ENCODE measurements around the gene ADAMTS17.

ADAMTS17 gene

DNA sequence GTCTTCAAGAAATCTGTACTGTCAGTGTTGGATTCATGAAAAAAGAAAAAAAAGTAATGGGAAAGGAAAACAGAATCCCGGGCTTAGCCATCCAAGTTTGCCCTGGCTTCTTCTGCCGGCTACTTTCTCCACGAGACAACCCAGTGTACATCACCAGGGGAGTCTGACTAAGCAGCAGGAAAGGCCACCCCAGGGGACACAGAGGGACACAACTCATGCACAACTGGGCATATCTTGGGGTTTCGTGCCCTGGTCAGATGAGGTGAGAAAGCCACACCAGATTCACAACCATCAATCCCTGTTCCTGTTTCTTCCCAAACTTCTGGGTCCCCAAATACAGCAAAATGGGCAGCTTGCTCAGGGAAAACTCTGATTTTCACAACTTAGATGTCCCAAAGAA, 33.2 kb downstream of the ADAMTS17 start:
- DNase-seq = no peak

DNA sequence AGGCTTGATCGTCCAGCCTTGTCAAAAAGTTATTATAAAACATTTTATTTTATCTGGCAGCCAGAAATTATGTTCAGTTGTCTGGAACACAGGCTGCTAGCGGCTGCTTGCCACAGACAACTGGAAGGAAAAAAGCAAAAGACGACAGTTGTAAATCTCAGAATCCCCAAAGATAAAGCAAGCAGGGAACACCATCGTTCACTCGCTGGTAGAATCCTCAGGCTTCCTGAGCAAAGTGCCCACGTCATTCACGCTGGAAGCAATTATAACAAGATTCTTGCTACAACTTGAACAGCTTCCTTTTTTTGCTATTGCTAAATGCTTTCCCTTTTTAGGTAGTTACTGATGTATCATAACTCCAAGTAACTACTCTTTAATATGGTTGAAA, 33.6 kb downstream of the ADAMTS17 start:
- DNase-seq = no peak

GRCh38 chr15:100307241-100308212, 34.2 kb downstream of the ADAMTS17 start:
- no peak for DNase-seq

DNA sequence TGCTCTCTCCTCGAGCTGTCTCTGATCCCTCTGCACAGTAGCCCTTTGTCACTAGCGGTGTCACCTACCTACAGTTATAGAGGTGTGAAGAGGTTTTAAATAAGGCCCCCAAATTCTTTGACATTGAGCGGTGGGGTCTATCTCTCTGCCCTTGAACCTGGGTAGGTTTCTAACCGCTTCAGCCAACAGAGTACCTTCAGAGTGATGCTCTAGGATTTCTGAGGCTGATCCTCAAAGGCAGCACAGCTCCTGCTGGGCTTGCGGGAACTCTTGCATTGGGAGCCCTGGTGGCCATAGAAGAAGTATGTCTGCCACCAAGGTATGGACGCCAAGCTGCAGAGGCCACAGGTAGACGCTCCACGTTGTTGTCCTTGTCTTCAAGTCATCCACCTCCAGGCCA, 35.7 kb downstream of the ADAMTS17 start:
- no peak for DNase-seq

DNA sequence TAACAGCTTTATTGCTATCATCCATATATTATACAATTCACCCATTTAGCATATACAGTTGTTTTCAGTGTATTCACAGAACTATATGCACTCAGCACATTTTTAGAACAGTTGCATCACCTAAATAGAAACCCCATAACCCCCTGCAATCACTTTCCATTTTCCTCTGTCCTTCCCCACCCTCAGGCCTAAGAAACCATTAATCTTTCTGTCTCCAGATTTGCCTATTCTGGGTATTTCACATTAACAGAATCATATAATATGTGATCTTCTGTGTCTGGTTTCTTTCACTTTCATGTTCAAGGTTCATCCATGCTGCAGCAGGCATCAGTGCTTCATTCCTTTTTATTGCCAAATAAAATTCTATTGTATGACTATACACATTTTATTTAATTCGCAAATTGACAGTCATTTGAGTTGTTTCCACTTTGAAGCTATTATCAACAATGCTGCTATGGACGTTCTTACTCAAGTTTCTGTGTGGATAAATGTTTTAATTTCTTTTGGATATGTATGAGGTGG, 39.8 kb downstream of the ADAMTS17 start:
- DNase-seq = no peak

GRCh38 chr15:100298257-100298656, 43.5 kb downstream of the ADAMTS17 start:
- no peak for DNase-seq

- no peak for DNase-seq
Observed at GRCh38 chr15:100297812-100298211, 44.0 kb downstream of the ADAMTS17 start.

DNA sequence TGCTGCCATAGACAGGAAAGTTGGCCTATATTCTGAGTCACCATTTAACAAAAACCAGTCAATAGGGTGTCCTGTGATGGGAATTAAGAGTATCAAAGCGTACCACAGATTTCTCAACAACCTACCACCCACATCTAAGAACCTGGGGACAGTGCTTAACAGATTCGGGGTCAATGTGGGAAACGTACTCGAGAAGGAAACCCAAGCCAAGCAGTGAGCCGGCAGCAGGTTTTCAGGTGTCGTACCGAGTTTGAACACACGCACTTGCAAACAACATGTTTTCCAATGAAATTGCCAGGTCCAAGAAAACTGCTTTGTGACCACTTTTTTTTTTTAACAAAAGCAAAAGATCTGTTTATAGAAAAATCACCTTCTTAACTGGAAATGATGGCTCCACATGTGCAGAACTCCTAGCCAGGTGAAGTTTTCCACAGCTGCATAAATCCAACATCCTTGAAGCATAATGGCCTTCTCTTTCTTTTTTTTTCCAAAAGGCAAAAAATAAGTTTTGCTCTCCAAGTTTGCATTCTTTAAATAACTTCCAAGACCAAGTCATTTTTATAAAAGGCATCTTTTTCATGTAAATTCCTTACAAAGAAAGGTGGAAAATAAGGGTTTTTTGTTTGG, 45.7 kb downstream of the ADAMTS17 start:
- DNase-seq = no peak

- no peak for DNase-seq
Observed at GRCh38 chr15:100292010-100292409, 49.8 kb downstream of the ADAMTS17 start.

GRCh38 chr15:100291106-100291505, 50.7 kb downstream of the ADAMTS17 start:
- DNase-seq = no peak

- no peak for DNase-seq
Observed at GRCh38 chr15:100285641-100286295, 56.0 kb downstream of the ADAMTS17 start.

GRCh38 chr15:100284701-100285100, 57.1 kb downstream of the ADAMTS17 start:
- no peak for DNase-seq

GRCh38 chr15:100284191-100284590, 57.6 kb downstream of the ADAMTS17 start:
- no peak for DNase-seq

DNA sequence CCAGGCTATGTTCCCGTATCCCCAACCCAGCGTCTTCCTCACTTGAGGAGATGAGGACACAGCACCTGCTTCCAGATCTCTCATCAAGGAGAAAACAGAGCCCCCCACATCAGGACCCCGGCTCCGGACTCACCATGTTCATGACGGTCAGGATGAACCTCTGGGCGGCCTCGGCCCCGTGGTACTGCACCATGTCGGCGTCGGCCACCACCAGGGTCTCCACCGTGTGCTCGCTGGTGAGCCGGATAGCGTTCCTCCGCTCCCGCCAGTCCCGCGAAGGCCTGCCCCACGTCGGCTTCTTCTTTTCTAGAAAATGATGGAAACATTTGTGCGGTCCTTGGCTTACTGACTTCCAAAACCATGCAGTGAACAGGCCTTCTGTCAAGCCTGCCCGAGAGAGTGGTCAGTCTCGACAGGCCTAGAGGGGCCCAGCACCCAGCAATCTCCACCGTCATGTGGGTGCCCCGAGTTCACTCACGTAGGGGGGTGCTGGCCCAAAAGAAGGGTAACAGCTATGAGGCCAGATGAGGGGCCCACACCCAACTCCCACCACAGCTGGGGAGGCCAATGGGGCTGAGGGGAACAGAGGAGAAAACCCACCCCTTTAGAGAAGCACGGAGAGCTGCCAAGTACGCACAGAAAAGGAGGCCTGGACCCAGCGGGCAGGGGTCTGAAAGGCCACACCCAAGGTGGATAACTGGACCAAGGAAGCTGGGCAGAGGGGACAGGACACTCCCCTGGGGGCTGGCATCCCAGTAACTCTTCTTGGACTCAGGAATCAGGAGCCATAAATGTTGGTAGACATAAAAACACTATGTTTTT, 60.5 kb downstream of the ADAMTS17 start:
- DNase-seq = no peak

DNA sequence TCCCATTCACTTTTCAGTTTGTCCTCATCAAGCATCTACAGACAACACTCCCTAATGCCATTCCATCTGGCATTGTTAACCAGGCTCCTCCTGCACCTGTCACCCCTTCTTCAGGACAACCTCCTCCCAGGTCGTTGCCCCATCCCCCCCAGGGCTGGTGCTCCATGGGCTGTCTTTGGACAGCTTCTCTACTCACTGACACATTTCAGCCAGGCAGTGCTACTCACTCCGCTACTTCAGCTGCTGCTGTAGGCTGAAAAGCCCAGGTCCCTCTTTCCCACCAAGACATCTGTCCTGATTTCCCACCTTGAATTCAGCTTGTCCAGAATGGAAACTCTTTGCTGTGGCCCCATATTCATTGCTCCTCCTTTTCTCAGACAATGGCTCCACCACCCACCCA, 61.9 kb downstream of the ADAMTS17 start:
- DNase-seq = no peak

GRCh38 chr15:100279446-100279845, 62.3 kb downstream of the ADAMTS17 start:
- DNase-seq = no peak

DNA sequence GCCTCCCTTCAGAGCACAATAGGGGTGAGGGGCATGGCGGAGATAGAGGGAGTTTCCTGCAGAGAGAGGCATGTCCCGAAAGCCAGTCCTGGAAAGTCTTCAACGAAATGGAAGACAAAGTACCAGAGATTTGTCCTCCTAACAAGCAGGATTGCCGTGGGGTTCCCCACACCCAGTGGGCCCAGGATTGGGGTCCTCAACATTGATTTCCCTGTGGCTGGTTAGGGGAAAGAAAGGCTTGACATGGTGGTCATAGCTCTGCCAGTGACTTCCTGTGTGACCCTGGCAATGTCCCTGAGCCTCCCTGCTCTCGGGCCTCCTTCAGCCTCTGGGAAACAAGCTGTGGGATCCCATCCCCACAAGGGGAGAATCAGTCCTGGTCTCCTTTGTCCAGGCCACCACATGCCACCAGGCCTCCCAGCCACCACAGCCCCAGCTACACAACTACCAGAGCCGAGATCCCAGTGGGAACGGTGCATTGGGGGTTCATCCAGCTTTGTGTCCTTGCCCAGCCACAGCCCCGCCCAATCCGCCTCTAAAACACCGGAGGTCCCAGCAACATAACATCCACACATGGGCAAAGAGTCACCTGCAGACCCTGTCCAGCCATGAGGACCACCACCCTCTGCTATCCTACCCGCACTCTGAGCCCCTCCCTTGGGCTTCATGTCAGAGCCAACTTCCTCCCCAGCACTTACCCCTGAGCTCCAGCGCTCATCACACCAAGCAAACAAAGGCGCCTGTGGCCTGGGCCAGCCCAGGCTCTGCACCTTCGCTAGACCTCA, 63.0 kb downstream of the ADAMTS17 start:
- DNase-seq = no peak

GRCh38 chr15:100277087-100277855, 64.5 kb downstream of the ADAMTS17 start:
- DNase-seq = no peak

DNA sequence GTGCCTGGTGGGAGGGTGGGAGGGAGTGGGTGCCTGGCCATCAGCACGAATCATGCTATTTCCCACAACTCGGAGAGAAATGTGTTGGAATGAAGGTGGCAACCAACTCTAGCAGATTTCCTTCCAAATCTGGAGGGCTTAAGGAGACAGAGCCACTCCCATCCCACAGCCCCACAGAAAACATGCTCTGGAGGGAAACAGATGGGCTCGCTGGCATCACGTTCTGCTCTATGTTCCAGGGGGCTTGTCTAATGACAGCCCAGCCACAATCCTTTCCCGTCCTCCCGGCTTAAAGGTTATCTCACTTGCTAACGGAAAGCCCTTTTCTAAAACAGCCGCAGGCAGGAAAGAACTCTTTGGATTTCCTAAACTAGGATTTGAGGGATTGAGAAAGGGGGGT, 65.3 kb downstream of the ADAMTS17 start:
- DNase-seq = no peak

DNA sequence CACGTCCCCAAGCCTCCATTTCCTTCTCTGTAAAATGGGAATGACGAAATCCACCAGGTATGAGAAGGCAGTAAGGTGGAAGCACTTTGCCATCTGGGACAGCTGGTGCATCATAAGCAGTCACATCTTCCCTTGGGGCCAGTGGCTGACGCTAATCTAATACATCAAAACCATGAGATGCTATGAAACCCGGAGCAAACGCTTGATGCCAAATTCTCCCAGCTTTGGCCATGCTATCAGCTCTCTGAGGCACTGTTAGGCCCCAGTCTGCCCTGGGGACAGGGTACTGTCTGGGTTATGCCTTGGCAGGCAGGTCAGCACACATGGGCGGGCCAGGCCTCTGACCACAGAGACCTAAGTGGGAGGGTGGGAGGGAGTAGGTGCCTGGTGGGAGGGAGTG, 66.1 kb downstream of the ADAMTS17 start:
- DNase-seq = no peak

GRCh38 chr15:100269831-100270230, 71.9 kb downstream of the ADAMTS17 start:
- no peak for DNase-seq

Data from retina (tissue), 1 donor.